HG03469 (cell line): ENCODE data around the gene SOX6.
"Not testable (repeated sequence)": the region's sequence is repeated elsewhere in the genome, so short reads cannot be mapped to it uniquely, and the experiment has no call there.

Source experiments
- ATAC-seq: cut with Tn5 transposase; IDR thresholded peaks from one replicate; pipeline ENCODE4 v1.9.1; 2021; ENCODE audit warnings: mild to moderate bottlenecking, moderate library complexity, moderate number of reproducible peaks; ENCODE audit not compliant: unreplicated experiment

Gene SOX6

DNA sequence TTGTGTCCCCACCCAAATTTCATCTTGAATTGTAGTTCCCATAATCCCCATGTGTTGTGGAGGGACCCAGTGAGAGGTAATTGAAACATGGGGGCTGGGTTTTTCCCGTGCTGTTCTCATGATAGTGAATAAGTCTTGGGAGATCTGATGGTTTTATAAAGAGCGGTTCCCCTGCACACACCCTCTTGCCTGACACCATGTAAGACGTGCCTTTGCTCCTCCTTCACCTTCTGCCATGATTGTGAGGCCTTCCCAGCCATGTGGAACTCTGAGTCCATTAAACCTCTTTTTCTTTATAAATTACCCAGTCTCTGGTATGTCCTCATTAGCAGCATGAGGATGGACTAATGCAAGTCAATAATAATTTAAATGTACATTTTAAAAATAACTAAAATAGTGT lies 289.1 kb downstream of the SOX6 start:
- not testable (repeated sequence) for ATAC-seq

DNA sequence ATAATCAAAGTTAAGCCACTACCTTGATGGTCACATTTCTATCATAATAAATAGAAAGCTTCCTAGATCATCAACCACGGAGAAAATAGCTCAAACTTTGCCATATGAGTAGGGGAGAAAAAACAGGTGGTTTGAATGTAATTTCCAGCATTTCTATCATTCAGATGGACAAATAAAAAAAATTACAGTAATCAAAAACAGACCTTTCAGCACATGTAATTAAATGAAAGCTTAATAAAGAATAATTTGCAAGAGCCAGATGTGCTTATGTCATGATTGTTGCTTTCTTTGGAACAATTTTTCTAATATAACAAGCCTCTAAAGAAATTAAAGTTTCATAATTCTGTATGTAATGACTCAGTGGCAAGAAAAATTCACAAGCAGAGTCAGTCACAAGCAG lies 297.0 kb downstream of the SOX6 start:
- no peak for ATAC-seq

DNA sequence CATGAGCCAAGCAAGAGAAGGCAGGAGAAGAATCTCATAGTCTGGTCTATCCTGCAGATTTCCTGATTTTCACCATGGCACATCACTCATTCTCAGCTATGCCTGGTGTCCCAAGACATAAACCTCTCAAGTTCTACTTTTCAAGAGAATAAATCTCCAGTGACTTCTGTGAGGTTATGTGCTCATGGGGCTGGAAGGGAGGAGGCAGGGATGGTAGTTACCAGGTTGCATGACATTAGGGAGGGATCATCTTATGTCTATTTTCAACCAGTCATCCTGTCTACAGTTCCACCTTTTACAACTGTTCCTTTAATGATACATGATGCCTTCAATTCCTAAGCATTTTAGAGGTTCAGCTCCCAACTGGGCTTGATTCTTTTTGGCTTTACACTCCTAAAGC lies 297.7 kb downstream of the SOX6 start:
- no peak for ATAC-seq

DNA sequence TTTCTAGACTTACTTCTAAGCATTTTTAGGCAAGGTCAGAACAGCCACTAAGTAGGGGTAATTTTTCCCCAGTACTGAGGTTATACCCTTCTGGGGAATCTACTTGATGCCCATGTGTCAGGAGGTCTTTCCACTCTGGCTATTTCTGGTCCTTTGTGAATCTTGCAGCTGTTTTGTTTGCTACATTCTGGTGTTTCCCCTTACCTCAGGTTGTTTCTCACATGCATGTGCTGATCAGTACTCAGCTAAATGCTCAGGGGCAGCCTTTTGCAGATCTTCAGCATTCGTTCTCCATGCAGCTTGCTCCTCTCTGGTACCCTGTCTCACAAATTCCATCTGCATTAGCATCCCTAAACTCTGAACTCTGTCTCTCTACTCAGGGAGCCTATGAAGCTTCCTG lies 303.6 kb downstream of the SOX6 start:
- ATAC-seq, result no peak

DNA sequence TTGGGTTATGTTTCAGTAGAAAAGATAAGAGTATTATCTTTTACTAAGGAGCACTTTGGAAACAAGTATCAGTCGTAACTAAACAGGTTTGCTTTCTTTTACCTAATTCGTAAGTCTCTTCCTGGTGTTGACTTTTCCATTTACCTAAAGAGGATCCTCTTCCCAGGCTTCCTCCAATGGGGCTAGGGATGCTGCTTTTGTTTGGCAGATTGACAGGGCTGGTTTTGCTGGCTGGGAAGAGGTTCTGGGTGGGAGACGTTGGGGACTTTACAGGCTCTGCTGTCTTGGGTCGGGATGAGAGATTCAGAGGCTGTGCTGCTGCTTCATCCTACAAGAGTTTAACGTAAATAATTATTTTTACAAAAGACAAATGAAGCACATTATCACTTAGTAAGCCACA lies 306.7 kb downstream of the SOX6 start:
- ATAC-seq, result no peak

DNA sequence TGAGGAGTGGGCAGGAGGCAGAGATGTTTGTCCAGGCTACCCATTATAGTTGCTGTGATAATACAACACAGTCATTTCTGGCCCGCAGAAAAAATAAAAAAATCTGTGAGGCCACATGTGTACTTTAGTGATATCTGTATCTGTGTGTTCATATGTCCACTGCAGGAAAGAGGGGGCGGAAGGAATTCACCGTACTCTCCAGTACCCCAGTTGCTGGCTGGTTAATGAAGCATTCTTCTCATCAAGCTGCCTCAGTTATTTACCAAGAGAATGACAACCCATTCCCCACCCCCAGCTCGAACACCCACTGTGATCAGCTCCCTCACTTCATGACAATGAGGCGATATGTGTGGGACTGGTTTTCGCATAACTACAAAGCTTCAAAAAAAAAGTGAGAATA lies 309.3 kb downstream of the SOX6 start:
- ATAC-seq, result no peak

DNA sequence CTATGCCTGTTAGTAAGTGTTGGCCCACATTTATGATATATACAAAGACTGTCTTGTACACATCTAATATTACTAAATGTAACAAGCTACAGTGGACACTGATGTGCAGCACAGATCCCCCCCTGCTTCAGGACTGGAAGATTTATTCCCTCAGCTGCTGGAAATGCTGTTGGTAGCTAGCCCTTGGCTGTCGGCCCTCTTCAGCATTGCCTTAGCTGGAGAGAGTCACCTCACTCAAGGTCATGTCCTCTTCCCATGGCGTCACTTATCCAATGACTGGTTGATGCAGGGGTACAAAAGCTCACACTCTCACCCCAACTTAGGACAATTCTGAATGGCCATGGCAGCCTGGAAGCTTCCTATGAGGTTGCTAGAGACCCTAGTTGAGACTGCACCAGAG lies 312.7 kb downstream of the SOX6 start:
- ATAC-seq, result no peak

DNA sequence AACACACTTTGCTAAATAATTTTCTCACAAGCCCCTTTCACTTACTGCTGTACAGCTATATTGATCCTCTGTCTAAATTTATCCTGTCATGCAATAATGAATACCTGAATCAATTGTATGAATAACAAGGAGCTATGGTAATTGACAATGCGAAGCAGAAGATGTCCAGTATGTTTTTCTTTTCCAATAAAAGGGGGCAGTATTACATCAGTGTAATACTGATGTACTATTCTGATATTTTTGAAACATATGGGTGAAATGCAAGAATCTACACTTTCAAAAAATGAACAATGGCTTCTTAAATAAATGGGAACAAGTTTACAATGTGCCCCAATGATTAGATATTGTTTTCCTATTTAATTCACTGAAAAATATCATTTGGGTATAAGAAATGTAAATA lies 315.1 kb downstream of the SOX6 start:
- no peak for ATAC-seq

DNA sequence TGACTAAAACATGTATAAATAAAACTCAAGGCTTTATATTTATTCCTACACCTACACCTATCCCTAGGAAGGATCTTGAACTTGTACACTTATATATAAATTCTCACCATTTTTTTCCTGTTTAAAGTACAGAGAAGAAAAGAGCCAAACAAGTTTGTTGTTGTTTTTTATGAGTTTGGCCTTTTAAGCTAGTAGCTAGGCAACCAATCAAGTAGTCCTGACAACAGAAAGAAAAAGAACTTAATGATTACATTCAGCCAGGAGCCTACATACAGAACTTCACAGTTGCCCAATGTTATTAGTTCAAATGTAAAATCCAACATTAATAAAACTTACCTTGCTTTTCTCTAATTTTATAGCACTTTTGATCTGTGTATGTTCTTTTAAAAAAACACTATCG lies 316.2 kb downstream of the SOX6 start:
- ATAC-seq, result no peak

DNA sequence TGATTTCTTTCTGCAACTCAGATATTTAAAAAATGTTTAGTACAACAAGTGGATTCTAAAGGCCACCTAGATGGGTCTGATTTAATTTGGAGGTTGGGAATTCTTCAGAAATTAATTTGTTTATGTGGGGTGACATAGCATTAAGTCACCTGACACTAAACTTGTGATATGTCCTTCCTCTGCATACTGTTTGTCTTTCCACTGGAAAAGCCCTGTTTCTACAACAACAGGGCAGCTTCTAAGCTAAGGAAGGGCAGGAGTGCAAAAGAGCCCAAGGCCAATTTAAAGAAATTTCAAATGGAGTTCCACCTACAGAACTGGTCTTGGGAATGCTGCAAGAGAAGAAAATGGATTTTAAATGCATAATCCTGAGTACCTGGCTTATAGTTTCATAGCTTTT lies 319.2 kb downstream of the SOX6 start:
- no peak for ATAC-seq

DNA sequence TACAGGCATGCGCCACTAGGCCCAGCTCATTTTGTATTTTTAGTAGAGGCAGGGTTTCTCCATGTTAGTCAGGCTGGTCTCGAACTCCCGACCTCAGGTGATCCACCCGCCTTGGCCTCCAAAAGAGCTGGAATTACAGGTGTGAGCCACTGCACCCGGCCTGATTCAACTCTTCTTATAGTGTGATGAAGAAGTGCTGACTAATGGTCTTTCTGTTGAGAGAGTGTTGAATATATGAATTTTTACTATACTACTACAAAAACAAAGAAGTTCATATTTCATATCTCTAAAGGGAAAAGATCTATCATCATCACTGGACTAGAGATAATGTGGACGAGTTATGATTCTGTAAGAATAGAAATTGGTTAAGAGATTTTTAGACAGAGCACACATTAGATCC lies 320.1 kb downstream of the SOX6 start:
- ATAC-seq, result no peak

DNA sequence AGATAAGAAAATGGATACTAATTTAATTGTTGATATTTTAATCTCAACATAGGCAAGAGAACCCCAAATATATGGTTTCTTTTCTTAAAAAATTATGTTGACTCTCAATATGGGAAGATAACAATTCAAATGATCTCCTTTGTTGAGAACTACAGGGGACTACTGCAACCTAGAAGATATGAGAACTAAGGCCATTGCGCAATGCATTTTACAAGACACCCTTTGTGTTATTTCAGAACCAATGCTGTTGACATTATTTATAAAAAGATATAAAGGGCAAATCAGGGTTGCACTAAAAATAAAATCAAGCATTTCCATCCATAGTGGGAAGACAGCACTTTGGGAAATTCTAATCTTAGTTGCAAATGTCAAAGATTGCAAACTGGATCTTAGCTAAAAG lies 322.3 kb downstream of the SOX6 start:
- no peak for ATAC-seq

DNA sequence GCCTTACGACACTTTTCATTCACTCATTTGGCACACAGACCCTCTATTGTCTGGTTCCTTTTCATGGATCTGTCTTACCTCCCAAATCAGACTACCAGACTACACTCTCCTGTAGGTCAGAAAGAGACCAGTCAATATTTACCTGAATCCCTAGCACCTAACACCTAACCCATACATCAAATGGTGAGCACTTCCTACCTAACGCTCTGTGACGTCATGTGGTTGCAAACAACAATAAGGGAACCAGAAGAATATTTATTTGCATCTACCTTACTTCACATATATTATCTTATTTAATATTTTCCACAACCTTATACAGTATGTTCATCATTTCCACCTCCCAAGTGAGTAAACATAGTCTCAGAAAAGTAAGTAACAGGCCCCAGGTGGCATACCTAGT lies 323.4 kb downstream of the SOX6 start:
- ATAC-seq, result no peak

DNA sequence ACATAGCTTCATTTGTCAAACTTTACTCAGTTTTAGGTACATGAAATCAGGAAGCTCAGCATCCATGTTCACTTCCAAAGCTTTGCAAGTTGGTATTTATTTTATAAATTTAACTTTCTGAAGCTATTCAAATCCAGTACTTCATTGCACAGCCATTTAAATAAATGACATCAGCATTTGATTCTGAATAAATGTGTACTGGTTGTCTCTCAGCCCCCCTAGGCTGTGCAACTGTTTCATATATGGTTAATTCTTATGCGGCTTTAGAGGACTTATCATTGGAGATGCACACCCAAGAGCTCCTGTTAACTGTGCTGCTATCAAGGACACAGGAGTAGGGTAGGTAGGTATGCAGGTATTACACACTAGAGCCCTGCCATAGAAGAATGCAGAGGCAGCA lies 325.1 kb downstream of the SOX6 start:
- ATAC-seq, result no peak

DNA sequence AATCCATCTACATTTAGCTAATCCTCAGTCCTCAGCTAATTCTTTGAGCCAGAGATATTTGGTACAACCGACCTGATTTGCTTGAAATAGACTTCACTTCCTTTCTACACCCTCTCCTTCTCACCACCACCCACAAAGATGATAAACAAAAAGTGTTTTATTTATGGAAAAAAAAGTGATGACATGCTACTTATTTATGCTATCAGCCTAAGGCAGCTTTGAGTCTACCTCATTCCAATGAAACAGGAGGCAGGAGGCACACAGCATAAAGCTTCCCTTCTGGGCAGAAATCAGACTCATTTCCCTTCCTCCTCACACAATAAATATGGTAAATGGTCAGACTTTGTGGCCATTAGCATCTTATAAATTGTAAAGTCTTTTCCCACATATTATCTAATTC lies 325.7 kb downstream of the SOX6 start:
- no peak for ATAC-seq

DNA sequence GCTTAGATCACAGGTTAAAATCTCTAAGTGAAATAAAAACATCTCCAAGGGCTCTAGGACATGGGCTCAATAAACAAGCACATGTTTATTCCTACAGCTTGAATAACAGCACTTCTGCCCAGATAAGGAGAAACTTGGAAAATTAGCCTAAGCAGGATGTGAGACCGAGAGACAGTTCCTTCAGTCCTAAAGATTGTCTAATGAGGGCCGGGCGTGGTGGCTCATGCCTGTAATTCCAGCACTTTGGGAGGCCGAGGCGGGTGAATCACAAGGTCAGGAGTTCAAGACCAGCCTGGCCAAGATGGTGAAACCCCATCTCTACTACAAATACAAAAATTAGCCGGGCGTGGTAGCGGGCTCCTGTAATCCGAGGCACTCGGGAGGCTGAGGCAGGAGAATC lies 327.2 kb downstream of the SOX6 start:
- not testable (repeated sequence) for ATAC-seq

DNA sequence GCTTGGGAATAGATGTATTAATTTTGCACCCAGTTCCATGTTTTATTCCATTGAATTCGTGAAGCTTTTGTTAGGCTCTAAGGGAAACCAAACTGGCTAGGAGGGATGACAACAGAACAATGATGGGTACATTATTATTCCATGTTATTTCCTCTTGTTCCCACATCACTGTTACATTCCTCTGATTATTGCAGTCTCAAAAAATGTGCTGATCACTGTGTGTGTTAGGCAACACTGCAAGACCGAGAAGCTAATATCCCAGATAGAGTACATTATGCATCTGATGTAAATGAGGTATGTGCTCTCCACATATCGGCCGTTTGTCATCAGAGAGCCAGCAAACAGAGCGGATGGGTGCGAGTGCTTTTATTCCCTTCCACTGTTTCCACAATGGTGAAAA lies 327.9 kb downstream of the SOX6 start:
- no peak for ATAC-seq

DNA sequence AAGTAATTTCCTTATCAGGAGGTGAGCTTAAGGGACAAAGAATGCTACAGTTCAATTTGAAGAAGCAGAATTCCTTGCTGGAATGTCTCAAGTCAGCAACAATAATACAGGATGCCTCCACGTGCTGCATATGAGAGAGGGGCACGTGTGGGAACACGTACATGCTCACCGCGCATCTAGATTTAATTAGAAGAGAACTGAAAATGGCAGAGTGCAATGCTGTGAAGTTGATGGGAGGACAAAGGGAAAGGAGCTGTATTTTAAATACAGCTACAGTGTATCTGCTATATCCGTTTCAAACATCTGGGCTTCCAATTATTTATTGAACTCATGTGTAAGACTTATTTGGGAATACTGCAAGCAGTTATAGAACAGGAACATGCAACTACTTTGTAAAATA lies 328.7 kb downstream of the SOX6 start:
- no peak for ATAC-seq

DNA sequence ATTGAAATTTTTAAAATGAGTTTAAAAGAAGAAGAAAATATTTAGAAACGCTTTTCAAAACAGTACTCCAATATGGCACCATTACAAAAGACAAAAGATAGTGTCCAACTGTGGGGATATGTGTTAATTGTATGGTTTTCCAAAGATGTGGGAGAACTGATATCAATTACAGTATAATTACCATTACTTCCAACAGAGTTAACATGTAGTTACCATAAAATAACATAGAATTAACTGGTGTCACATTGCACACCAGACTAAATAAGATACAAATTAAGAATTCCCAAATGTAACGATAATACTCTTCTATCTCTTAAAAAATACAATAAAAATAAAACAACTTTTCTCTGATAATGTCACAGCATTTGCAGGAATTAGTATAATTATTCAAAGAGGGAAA lies 329.5 kb downstream of the SOX6 start:
- no peak for ATAC-seq

DNA sequence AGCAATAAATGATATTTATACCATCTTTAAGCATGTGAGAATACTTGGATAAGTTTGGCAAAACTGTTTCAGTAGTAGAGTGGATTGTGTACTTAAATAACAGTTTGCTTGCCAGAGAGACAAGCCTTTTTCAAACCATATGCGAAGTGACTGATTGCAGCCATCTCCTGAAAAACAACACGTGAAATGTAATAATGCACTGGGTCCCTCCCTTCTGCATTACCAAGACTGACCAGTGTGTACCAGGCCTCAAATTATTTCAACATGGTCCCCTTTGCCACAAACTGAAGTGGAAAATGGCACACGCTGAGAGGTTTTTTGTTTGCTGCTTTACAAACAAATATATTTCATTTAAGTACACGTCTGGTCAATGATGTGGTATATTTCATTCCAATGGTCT lies 337.4 kb downstream of the SOX6 start:
- no peak for ATAC-seq

DNA sequence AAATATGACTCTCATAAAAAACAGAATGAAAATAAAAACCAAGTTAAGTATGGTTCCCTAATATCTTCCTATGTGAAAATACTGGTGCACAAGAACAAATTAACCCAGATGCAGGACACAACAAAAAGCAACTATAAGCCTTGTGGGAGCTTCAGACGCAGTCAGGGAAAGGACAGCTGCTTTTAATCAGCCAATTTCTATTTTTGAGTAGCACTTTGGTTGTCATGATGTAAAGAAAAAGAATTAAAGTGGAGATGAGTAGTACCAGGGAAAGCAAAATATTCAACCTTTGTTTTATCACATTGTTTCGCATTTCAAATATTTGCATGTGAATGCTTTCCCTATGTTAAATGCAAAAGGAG lies 339.9 kb downstream of the SOX6 start:
- no peak for ATAC-seq

DNA sequence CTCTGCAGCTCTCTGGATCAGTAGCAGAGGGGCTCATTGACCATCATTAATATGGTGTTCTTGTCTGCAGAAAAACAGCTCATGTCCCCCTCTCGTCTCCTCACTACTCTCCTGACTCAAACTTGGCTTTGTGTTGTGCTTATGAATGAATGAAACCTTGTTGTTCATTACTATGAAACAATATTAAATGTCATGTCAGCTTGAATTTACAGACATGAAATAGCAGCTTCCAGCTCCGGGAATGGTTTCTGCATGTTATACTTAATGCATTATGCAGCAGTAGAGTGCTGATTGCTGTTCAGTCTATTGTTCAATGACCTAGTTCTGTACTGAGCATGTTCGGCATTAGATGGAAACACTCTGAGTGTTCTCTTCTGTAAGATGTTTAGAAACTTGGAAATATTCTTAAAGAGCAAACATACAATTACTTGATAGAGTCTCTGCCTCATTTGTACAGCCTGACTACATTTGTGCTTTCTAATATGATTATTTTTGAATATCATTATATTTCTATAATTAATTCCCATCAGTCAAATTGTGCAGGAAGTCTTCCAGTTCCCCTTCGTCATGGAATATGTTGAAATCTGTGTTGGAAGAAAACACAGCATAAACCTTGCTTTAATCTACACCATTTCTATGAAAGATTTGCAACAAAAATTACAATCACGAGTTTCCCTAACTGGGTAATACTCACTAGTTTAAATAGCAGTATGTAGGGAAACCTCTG lies 340.4 kb downstream of the SOX6 start:
- ATAC-seq, result no peak

DNA sequence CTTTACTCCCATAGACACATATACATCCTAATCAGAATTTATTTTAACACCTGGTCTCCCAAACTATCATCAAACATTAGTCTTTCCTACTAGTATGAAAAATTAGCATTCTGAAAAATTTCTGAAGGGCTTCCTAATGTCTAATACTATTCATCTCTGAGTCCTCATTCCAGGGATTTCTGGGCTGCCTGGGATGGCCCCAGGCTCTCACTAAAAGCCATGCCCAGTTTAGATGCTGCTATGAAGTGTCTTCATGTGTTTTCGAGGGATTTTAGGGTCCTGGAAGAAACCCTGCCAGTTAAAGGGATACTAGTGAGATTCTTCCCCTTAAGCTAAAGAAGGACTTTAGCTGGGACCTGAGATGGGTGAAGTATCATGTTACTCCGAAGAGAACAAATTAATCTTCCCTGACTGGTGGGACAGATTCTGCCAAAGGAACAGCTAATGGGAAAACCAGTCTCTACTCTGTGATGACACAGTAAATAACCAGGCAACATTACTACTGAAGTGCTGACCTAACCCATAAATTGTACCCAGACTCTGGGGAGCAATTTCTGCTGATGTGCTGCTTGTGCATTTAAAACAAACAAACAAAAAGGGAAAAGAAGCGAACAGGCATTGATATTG lies 342.6 kb downstream of the SOX6 start:
- no peak for ATAC-seq
